ENCODE measurements around the gene NPAS3.

Gene NPAS3

GRCh38 chr14:33404054-33404453, 465.4 kb downstream of the NPAS3 start:
- no peak for TF ChIP-seq CTCF (conservative IDR thresholded peaks at IDR 0.05; ENCODE audit: low read length)
- TF ChIP-seq EZH2phosphoT487 (IDR thresholded peaks at IDR 0.05; ENCODE audit: borderline replicate concordance): no peak
- Histone ChIP-seq H3K27me3 (ENCODE audit: insufficient read depth, low read length, poor library complexity, severe bottlenecking) (no peaks in the 10 kb centered on the region), H3K79me2 (ENCODE audit: insufficient read depth, low read length) (no peaks in the 10 kb centered on the region), H3F3A (ENCODE audit: low read depth) (no peaks in the 10 kb centered on the region), H3K4me1 (ENCODE audit: insufficient read depth, low read length, poor library complexity, severe bottlenecking) (no peaks in the 10 kb centered on the region), H3K9ac (ENCODE audit: low read depth, low read length, poor library complexity, severe bottlenecking) (no peak overlapping the region), H4K20me1 (ENCODE audit: insufficient read depth, low read length, poor library complexity, severe bottlenecking) (no peaks in the 10 kb centered on the region), H3K4me3 (ENCODE audit: low read length, poor library complexity, severe bottlenecking) (no peak overlapping the region), H3K9me2 (replicated peaks; ENCODE audit: low read depth, low read length) (no peaks in the 10 kb centered on the region), H3K36me3 (ENCODE audit: insufficient read depth, low read length) (no peaks in the 10 kb centered on the region), H3K4me2 (ENCODE audit: low read depth, low read length, poor library complexity, severe bottlenecking) (no peak overlapping the region), H3K9me3 (ENCODE audit: insufficient read depth, low read depth, low read length) (no peaks in the 10 kb centered on the region), H2AFZ (ENCODE audit: low read length) (no peak overlapping the region)

GRCh38 chr14:33404964-33405574, 466.4 kb downstream of the NPAS3 start:
- H4K20me1 ChIP-seq (ENCODE audit: insufficient read depth, low read length, poor library complexity, severe bottlenecking): no peaks in the 10 kb centered on the region
- no peaks in the 10 kb centered on the region for H3K9me2 ChIP-seq (replicated peaks; ENCODE audit: low read depth, low read length)
- no peak overlapping the region for H3K4me2 ChIP-seq (ENCODE audit: low read depth, low read length, poor library complexity, severe bottlenecking)
- H2AFZ ChIP-seq (ENCODE audit: low read length): no peak overlapping the region
- no peaks in the 10 kb centered on the region for H3K4me1 ChIP-seq (ENCODE audit: insufficient read depth, low read length, poor library complexity, severe bottlenecking)
- no peaks in the 10 kb centered on the region for H3K36me3 ChIP-seq (ENCODE audit: insufficient read depth, low read length)
- H3K9me3 ChIP-seq (ENCODE audit: insufficient read depth, low read depth, low read length): no peaks in the 10 kb centered on the region
- no peaks in the 10 kb centered on the region for H3K79me2 ChIP-seq (ENCODE audit: insufficient read depth, low read length)
- no peaks in the 10 kb centered on the region for H3K27me3 ChIP-seq (ENCODE audit: insufficient read depth, low read length, poor library complexity, severe bottlenecking)
- no peak overlapping the region for H3K4me3 ChIP-seq (ENCODE audit: low read length, poor library complexity, severe bottlenecking)
- no peaks in the 10 kb centered on the region for H3F3A ChIP-seq (ENCODE audit: low read depth)
- H3K9ac ChIP-seq (ENCODE audit: low read depth, low read length, poor library complexity, severe bottlenecking): no peak overlapping the region
- no peak for TF ChIP-seq EZH2phosphoT487 (IDR thresholded peaks at IDR 0.05; ENCODE audit: borderline replicate concordance)
- TF ChIP-seq CTCF (conservative IDR thresholded peaks at IDR 0.05; ENCODE audit: low read length): no peak

GRCh38 chr14:33406766-33407165, 468.1 kb downstream of the NPAS3 start:
- Histone ChIP-seq H3K4me3 (ENCODE audit: low read length, poor library complexity, severe bottlenecking) (no peak overlapping the region), H3K79me2 (ENCODE audit: insufficient read depth, low read length) (no peaks in the 10 kb centered on the region)

More at GRCh38 chr14:33406766-33407165, 468.1 kb downstream of the NPAS3 start:
- Histone ChIP-seq H3K9ac (ENCODE audit: low read depth, low read length, poor library complexity, severe bottlenecking) (no peak overlapping the region), H3F3A (ENCODE audit: low read depth) (no peaks in the 10 kb centered on the region), H4K20me1 (ENCODE audit: insufficient read depth, low read length, poor library complexity, severe bottlenecking) (no peaks in the 10 kb centered on the region), H3K4me2 (ENCODE audit: low read depth, low read length, poor library complexity, severe bottlenecking) (no peak overlapping the region), H3K4me1 (ENCODE audit: insufficient read depth, low read length, poor library complexity, severe bottlenecking) (no peaks in the 10 kb centered on the region), H3K27me3 (ENCODE audit: insufficient read depth, low read length, poor library complexity, severe bottlenecking) (no peaks in the 10 kb centered on the region), H3K9me2 (replicated peaks; ENCODE audit: low read depth, low read length) (no peaks in the 10 kb centered on the region), H3K9me3 (ENCODE audit: insufficient read depth, low read depth, low read length) (no peaks in the 10 kb centered on the region), H2AFZ (ENCODE audit: low read length) (no peak overlapping the region), H3K36me3 (ENCODE audit: insufficient read depth, low read length) (no peaks in the 10 kb centered on the region)
- TF ChIP-seq EZH2phosphoT487 (IDR thresholded peaks at IDR 0.05; ENCODE audit: borderline replicate concordance): no peak
- no peak for TF ChIP-seq CTCF (conservative IDR thresholded peaks at IDR 0.05; ENCODE audit: low read length)

All from Loucy (cell line).